GM12892 (cell line): ENCODE data around the gene PRDM5.
"Not testable (repeated sequence)": the region's sequence is repeated elsewhere in the genome, so short reads cannot be mapped to it uniquely, and the experiment has no call there.

Experiments used
- DNase-seq: peaks from one replicate; pipeline ENCODE4 v3.0.0; 2011; ENCODE audit not compliant: insufficient read length
- FAIRE-seq: peaks from 2 replicates; lab custom pipeline; 2011; peaks lifted over from hg19 to GRCh38; lab: Jason Lieb, UNC
- POLR2A ChIP-seq: IDR thresholded peaks from 2 replicates; pipeline ENCODE4 v1.6.1; 2011; ENCODE audit warnings: low read depth, low read length, control low read depth
- POLR2AphosphoS5 ChIP-seq: IDR thresholded peaks from 2 replicates; pipeline ENCODE4 v1.6.1; 2011; ENCODE audit warnings: low read depth, low read length, control low read depth
- TAF1 ChIP-seq: IDR thresholded peaks from 2 replicates; pipeline ENCODE4 v1.6.1; 2011; ENCODE audit warnings: low read depth, mild to moderate bottlenecking, control low read depth, low read length, borderline replicate concordance

The PRDM5 gene

DNA sequence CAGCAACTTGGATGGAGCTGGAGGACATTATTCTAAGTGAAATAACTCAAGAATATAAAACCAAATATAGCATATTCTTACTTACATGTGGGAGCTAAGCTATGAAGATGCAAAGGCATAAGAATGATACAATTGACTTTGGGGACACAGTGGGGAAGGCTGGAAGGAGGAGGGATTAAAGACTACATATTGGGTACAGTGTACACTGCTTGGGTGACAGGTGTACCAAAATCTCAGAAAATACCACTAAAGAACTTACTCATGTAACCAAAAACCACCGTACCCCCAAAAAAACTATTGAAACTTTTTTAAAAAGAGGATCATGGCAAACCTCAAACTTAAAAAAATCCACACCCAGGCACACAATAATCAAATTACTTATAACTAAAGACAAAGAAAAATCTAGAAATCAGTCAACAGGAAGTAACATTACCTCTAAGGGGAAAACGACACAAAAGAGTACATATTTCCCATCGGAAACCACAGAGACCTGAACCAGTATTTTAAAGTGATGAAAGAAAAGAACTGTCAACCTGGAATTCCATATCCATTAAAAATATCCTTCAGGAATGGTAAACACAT lies 241.8 kb downstream of the PRDM5 start:
- DNase-seq (no peak), FAIRE-seq (no peak)
- TF ChIP-seq POLR2A (no peak), POLR2AphosphoS5 (no peak), TAF1 (no peak)

DNA sequence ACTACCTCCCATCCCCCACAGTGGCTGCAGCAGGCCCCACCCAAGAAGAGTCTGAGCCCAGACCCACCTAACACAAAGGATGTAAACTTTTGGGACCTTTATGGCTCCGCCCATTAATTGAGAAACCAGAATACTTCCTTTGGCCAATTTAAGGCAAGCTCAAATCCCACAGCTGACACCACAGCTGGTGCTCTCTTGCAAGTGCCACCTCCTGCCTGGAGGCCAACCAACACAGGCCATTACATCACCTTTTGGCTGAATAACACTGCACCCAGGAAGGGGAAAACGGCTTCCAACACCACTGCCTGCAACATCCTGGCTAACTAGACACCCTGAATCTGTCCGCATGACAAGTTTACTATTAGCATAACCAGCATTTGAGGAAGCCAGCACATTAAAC lies 248.8 kb downstream of the PRDM5 start:
- no peak for DNase-seq

DNA sequence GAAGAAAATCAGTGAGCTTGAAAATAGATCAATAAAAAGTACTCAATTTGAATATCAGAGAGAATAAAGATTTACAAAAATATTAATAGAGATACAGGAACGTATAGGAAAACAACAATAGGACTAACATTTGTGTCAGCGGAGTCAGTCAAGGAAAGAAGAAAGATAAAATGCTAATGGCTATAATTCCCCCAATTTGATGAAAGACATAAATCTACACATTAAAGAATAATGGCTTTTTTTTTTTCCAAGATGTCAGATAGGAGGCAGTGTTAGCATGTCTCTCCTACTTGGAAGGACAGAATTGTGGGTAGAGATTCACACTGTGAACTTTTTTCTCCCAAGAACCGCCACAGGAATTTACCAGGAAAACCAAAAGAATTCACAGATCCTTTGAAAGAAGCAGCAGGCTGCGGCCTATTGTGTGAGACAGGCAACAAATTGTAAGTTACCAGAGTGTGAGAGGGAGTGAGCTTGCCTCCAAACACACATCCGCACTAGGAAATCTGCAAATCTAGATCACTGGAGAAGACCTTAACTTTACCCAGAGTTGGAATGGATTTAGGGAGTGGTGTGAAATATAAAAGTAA lies 249.9 kb downstream of the PRDM5 start:
- FAIRE-seq: no peak
- TF ChIP-seq POLR2A: no peak
- TF ChIP-seq POLR2AphosphoS5: no peak
- TF ChIP-seq TAF1: no peak
- no peak for DNase-seq

More for the DNA sequence above, 248.8 kb downstream of the PRDM5 start:
- no peak for TF ChIP-seq TAF1
- TF ChIP-seq POLR2A: no peak
- no peak for TF ChIP-seq POLR2AphosphoS5
- no peak for FAIRE-seq

DNA sequence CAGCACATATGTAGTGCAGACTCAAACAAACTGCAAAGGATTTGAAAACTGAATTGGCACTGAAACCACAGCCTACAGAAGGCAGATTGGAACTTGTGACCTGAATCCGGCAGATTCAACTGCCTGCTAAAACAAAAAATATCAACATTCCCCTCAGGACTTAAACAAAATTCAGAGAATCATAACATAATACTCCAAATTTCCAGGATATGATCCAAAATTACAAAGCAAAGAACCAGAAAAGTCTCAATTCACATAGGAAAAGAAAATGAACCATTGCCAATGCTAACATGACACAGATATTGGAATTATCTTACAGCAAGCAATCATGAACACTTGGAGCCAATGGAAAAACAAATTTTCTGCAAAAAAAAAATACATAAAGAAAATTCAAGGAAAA lies 250.4 kb downstream of the PRDM5 start:
- TF ChIP-seq POLR2A: no peak
- TF ChIP-seq POLR2AphosphoS5: no peak
- no peak for TF ChIP-seq TAF1
- DNase-seq (no peak), FAIRE-seq (no peak)

DNA sequence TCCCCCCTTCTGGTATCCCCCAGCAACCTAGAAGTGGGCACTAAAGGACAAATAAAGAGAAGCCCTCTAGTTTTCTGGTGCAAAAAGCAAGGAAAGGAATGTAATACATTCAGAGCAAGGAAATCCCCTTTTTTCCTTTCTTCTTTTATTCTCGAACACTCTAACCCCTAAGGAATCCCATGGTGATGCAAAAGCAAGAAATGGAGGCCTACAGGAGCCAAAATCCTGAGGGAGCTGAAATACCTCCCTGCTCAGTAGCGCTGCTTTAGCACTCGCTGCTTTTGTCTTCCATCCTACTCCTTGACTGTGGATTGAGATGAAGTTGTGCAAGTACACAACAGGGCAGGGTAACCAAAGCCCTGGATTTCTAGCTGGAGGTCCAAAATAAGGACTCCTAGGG lies 251.0 kb downstream of the PRDM5 start:
- FAIRE-seq (no peak), DNase-seq (no peak)
- TF ChIP-seq POLR2A (no peak), POLR2AphosphoS5 (no peak), TAF1 (no peak)

DNA sequence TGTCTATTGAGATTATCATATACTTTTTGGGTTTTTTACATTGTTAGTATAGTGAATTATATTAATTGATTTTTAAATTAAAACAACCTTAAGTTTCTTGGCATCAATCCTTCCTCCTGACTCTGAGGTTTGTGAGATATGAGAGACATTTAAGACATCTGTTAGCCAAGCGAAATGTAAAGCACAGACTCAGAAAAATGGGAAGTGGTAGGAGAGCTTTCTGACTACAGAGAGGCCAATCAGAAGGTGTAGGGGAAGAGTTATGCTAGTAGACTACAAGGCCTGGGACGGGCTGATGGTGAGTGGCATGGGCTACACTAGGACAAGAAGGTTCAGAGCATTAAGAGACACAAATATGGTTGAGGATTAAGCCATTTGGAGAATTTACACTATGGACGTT lies 255.4 kb downstream of the PRDM5 start:
- FAIRE-seq (no peak), DNase-seq (no peak)
- no peak for TF ChIP-seq TAF1
- no peak for TF ChIP-seq POLR2A

DNA sequence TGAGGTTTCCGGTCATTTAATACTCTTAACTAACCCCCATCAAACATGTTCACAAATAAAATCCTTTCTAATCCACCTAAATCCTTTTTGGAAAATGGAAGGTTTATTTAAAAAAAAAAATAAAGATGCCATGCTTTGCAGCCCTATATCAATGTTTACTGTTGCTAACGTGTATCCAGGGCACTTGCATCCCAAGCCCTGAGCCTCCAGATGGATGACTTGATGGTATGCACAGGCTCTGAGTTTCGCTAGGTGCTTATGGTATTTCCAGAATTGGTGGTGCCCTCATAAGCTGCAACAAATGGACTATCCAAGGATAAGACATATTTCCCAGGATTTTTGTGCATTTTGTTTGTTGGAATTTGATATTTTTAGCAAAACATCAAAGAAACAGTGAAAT lies 257.7 kb downstream of the PRDM5 start:
- DNase-seq: no peak
- no peak for FAIRE-seq
- TF ChIP-seq TAF1 (no peak), POLR2AphosphoS5 (no peak), POLR2A (no peak)

DNA sequence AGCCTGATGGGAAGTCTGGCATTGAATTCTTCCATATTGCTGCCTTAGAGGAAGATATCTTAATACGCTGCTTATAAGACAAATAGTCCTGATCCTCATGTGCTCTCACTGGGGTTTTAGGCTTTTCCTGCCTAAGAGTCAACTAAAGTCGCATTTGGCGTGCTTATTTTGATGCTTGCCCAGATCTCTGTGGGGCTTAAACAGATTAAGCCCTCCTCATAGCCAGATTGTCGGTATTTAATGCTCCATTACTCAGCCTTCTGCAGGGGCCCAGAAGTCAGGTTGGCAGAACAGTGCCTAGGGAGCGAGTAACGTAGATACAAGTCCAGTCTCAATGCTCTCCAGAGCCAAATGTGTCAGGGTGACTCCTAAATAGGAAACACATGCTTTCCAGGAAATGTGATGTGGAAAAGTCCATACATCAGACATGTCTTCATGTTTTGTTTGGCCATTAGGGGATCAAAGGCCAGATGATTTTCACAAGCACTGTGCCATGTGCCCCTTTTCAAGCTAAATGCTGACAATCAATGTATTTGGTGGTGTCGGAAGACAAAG lies 262.8 kb downstream of the PRDM5 start:
- no peak for TF ChIP-seq POLR2AphosphoS5
- DNase-seq (no peak), FAIRE-seq (no peak)

DNA sequence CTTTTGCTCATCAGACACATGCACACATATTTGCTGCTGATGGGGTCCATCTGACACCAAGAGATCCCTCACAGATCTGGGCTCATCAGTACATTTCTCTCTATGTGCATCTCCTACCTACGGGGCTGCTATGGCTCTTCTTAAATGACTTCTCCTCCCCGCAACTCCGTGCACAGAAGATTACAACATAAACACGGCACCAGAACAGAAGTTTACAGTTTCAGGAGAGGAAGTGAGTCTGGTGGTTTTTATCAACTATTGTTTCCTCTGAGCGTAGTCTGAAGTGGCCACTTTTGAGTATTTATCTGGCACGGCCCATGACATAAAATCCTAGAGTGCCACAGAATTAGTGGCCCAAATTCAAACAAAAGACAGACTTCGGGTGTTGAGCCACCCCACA lies 263.8 kb downstream of the PRDM5 start:
- no peak for FAIRE-seq
- TF ChIP-seq TAF1: no peak
- no peak for TF ChIP-seq POLR2A
- TF ChIP-seq POLR2AphosphoS5: no peak
- no peak for DNase-seq

DNA sequence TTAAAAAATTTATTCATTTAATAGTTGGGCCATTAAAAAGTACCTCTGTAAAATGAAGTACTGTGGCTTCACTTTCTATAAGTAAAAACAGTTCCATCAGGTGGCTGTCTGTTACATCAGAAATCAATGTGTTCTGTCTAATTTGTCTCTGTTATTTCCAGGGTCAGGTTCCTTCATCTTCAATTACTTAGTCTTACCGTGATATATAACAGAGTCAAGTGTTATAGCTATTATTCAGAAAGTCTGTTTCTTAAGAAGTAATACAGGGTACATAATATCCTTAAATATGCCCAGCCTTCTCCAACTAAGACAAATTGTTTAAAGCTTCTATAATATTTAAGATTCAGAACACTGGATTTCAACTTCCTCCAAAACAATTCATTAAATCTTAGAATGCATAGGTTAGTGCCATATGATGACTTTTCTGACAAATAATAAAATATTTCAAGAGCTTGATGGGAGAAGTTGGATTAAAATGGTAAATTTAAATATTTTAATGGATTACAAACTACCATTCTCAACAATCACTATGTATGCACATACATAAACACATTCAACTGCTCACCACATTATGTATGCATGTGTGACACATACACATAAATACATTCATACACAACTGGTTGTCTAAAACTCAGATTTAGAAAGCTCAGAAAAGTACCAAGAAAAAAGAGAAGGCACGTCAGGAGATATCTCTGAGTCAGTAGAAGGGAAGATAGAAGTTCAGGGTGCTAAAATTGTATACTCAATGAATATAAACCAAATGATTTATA lies 268.5 kb downstream of the PRDM5 start:
- no peak for TF ChIP-seq POLR2A
- TF ChIP-seq POLR2AphosphoS5: no peak
- TF ChIP-seq TAF1: no peak
- DNase-seq: no peak
- FAIRE-seq: no peak

DNA sequence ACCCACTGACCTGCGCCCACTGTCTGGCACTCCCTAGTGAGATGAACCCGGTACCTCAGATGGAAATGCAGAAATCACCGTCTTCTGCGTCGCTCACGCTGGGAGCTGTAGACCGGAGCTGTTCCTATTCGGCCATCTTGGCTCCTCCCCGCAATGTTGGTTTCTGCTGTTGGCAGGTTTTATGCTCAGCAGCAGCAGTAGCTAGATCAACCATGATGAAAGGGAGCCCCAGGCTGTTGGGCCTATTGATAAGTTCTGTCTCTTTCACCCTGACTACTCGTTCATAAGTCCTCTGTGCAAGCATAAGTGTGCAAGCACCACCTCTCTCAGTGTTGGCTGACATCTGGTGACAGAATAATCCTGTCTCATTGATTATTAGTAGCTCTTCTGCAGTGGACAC lies 274.2 kb downstream of the PRDM5 start:
- DNase-seq, FAIRE-seq: not testable (repeated sequence)
